Prostate gland (tissue), 2 donors: ENCODE measurements around the gene HKDC1.

Source experiments
- CTCF ChIP-seq, 4 experiments: fragments of 200-600 bp in 2 of 4; fragments of 450-650 bp in 2 of 4; sonication (generic) in 2 of 4; IDR thresholded peaks; 1 replicate in 3 of 4; 2 replicates in 1 of 4; pipeline ENCODE4 v1.5.1; 2016 to 2019; ENCODE audit warnings: antibody characterized with exemption in 4 of 4, mild to moderate bottlenecking in 2 of 4, moderate library complexity in 2 of 4
- POLR2A ChIP-seq: fragments of 450-650 bp; IDR thresholded peaks from one replicate; pipeline ENCODE4 v1.6.1; 2016; ENCODE audit warnings: antibody characterized with exemption, mild to moderate bottlenecking
- POLR2AphosphoS5 ChIP-seq: sonication (generic); formaldehyde crosslinking; IDR thresholded peaks from one replicate; pipeline ENCODE4 v1.6.1; 2017; ENCODE audit warnings: antibody characterized with exemption

DNA sequence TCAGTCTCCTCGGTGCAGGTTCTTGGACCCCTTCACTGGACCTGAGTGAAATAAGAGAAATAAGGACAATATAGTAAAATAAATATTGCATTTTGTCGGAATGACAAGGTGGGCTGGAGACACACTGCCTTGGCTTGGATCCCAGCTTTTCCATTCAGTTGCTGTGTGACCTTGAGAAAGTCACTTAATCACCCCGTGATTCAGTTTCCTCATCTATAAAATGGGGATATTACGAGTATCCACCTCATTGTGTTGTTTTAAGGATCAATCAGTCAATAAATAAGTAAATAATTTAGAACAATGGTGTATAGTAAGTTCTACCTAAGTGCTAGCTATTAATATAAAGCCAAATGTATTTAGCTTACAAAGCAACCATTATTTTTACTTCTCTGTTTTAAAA, 87.3 kb downstream of the HKDC1 start:
- TF ChIP-seq CTCF (IDR thresholded peaks at IDR 0.05) (no peak), POLR2A (no peak), POLR2AphosphoS5 (no peak)
